ENCODE measurements around the gene DCST1. TPM values are rescaled to one million over a fixed set of nuclear protein-coding genes. Genes with fewer than 3 reads are reported as not detected.

DCST1 gene
- total RNA-seq, 1 experiment from 2014 or later = 0.32 TPM

DNA sequence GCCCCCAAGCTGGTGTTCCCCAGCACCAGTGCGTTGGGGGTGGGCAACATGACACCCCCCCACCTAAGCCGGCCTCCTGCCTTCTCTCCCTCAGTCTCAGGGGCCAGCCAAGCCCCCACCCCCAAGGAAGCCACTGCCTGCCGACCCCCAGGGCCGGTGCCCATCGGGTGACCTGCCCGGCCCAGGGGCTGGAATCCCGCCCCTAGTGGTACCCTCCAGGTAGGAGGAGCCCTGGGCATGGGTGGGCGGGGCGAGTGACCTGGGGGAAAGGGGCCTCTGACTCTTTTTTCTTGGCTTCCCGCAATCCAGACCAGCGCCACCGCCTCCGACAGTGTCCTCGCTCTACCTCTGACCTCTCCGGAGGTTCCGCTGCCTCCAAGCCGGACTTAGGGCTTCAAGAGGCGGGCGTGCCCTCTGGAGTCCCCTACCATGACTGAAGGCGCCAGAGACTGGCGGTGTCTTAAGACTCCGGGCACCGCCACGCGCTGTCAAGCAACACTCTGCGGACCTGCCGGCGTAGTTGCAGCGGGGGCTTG lies 28.6 kb downstream of the DCST1 start:
- no peaks in the 10 kb centered on the region for H3K9me2 ChIP-seq (ENCODE audit: insufficient read depth)
- H3K79me2 ChIP-seq (ENCODE audit: insufficient read depth, low read length) = 0 out of 2 replicates have a peak, but pooled peaks cover 5% of the 10 kb centered on the region
- H3K4me3 ChIP-seq (replicated peaks in 1 of 2; ENCODE audit: low read depth in 1 of 2, low read length in 2 of 2) = no peak overlapping the region
- BruUV-seq (replicated peaks) = no TSS peak
- no peaks in the 10 kb centered on the region for H4K20me1 ChIP-seq (ENCODE audit: insufficient read depth)
- ATAC-seq = no peak
- RAD21 ChIA-PET (ENCODE audit: low non-redundant PET in 1 of 2, low total read pairs in 2 of 2, uncharacterized antibody in 2 of 2, unreplicated experiment in 2 of 2) = interaction anchor here in 1 of 2 experiments (1.0 to 2.3 kb wide), 3 partner anchors 10 to 23 kb away, joined by 8 to 9 read pairs (median 8); no protein-coding TSS in a partner anchor
- TF ChIP-seq, protein P1, sequence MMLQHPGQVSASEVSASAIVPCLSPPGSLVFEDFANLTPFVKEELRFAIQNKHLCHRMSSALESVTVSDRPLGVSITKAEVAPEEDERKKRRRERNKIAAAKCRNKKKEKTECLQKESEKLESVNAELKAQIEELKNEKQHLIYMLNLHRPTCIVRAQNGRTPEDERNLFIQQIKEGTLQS (IDR thresholded peaks at IDR 0.05) = no peak
- TF ChIP-seq POLR2AphosphoS5 (IDR thresholded peaks at IDR 0.05; ENCODE audit: low read depth, low read length) = no peak
- no peak for TF ChIP-seq POLR2A (IDR thresholded peaks at IDR 0.05; ENCODE audit: borderline replicate concordance, extremely low read depth, insufficient read depth, insufficient read length)
- no peak for TF ChIP-seq EZH2 (IDR thresholded peaks at IDR 0.05)
- no peak for TF ChIP-seq ZNF274 (IDR thresholded peaks at IDR 0.05; ENCODE audit: low read depth, low read length)
- no peak for TF ChIP-seq SP1 (IDR thresholded peaks at IDR 0.05; ENCODE audit: low read depth)
- no peak for TF ChIP-seq SRF (IDR thresholded peaks at IDR 0.05; ENCODE audit: low read depth)
- TF ChIP-seq, protein P2, sequence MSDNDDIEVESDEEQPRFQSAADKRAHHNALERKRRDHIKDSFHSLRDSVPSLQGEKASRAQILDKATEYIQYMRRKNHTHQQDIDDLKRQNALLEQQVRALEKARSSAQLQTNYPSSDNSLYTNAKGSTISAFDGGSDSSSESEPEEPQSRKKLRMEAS (IDR thresholded peaks at IDR 0.05) = no peak
- no peak for TF ChIP-seq YY1 (IDR thresholded peaks at IDR 0.05; ENCODE audit: extremely low read depth, insufficient replicate concordance, low read depth, low read length)
- TF ChIP-seq ELF1 (IDR thresholded peaks at IDR 0.05; ENCODE audit: borderline replicate concordance, low read depth) = no peak
- TF ChIP-seq EGR1 (IDR thresholded peaks at IDR 0.05; ENCODE audit: low read depth) = no peak
- no peak for TF ChIP-seq EZH2phosphoT487 (IDR thresholded peaks at IDR 0.05; ENCODE audit: borderline replicate concordance)
- TF ChIP-seq TCF7L2 (IDR thresholded peaks at IDR 0.05; ENCODE audit: borderline replicate concordance, extremely low read depth, insufficient read depth, insufficient read length) = no peak
- TF ChIP-seq, protein P3, sequence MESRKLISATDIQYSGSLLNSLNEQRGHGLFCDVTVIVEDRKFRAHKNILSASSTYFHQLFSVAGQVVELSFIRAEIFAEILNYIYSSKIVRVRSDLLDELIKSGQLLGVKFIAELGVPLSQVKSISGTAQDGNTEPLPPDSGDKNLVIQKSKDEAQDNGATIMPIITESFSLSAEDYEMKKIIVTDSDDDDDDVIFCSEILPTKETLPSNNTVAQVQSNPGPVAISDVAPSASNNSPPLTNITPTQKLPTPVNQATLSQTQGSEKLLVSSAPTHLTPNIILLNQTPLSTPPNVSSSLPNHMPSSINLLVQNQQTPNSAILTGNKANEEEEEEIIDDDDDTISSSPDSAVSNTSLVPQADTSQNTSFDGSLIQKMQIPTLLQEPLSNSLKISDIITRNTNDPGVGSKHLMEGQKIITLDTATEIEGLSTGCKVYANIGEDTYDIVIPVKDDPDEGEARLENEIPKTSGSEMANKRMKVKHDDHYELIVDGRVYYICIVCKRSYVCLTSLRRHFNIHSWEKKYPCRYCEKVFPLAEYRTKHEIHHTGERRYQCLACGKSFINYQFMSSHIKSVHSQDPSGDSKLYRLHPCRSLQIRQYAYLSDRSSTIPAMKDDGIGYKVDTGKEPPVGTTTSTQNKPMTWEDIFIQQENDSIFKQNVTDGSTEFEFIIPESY (IDR thresholded peaks at IDR 0.05; ENCODE audit: extremely low read depth, insufficient replicate concordance, low read length) = no peak
- TF ChIP-seq CEBPB (IDR thresholded peaks at IDR 0.05; ENCODE audit: low read depth) = no peak
- H3K9me3 ChIP-seq (ENCODE audit: control insufficient read depth in 1 of 2, insufficient read depth in 1 of 2, low read depth in 1 of 2, low read length in 2 of 2) = no peaks in the 10 kb centered on the region
- H2AFZ ChIP-seq (ENCODE audit: low read depth, low read length, poor library complexity, severe bottlenecking) = no peak overlapping the region
- CTCF ChIA-PET = interaction anchor here (0.6 to 6.7 kb wide), 15 partner anchors 8 to 170 kb away, joined by 3 to 44 read pairs (median 3); partner anchors contain the start of genes ADAM15, PBXIP1 and PMVK
- peaks cover 14 to 18% of the 10 kb centered on the region in 2 experiments; a peak in 3 of 4 replicates for H3K36me3 ChIP-seq (ENCODE audit: control insufficient read depth in 1 of 2, insufficient read depth in 2 of 2, low read length in 2 of 2)
- intact Hi-C loops (cut with micrococcal nuclease) = loop anchor here (1.0 to 5.0 kb wide), 4 partner anchors 22 to 505 kb away; partner anchors contain the start of genes CKS1B, SHC1 and UBE2Q1
- H3K9ac ChIP-seq (ENCODE audit: low read length) = no peak overlapping the region; the same call in 1 of the 2 replicates
- H3K4me2 ChIP-seq (ENCODE audit: low read length) = peak overlapping the region; percentile 95
- peak overlapping the region; percentile 56; the same call in 1 of the 2 replicates for H3K27ac ChIP-seq (ENCODE audit: low read depth, low read length)
- H3K27me3 ChIP-seq (ENCODE audit: insufficient read depth, low read length) = no peaks in the 10 kb centered on the region
- POLR2A ChIA-PET = interaction anchor here (1.0 kb wide), 2 partner anchors 18 to 89 kb away, joined by 3 to 4 read pairs; no protein-coding TSS in a partner anchor
- no peak for DNase-seq (ENCODE audit: low read depth, low spot score)
- H3K4me1 ChIP-seq (ENCODE audit: control insufficient read depth in 1 of 2, insufficient read depth in 2 of 2, low read length in 2 of 2) = peaks cover 21 to 35% of the 10 kb centered on the region in 2 experiments
